Fibroblast of skin of left biceps (primary cell): ENCODE measurements around the gene CSMD2.

ENCODE experiments used
- DNase-seq, 2 experiments: peaks; one replicate each; pipeline ENCODE4 v3.0.0-alpha.2; 2013; ENCODE audit warnings: low read depth in 2 of 2

Gene CSMD2

DNA sequence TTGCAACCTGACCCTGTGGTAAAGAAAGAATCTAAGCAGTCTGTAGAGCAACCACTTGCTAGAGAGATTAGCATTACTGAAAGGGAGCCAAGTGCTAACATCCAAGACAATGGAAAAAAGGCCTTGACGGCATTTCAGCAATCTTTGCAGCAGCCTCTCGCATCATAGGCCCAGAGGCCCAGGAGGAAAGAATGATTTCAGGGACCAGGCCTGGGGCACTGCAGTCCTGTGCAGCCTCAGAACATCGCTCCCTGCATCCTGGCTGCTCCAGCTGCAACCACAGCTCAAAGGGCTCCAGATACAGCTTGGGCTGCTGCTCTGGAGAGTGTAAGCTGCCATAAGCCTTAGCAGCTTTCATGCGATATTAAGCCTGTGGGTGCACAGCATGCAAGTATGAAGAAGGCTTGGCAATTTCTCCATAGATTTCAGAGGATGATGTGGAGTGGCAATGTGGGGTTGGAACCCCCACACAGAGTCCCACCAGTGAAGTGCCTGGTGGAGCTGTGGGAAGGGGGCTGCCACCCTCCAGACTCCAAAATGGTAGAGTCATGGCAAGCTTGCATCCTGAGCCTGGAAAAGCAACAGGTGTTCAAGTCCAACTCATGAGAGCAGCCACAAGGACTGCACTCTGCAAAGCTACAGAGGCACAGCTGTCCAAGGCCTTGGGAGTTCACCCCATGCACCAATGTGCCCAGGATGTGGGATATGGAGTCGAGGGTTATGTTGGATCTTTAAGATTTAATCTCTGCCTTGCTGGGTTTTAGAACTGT is 411.8 kb downstream of the CSMD2 start:
- DNase-seq = no peak

- no peak for DNase-seq
Measured at GRCh38 chr1:33745942-33746341, 419.1 kb downstream of the CSMD2 start.

DNA sequence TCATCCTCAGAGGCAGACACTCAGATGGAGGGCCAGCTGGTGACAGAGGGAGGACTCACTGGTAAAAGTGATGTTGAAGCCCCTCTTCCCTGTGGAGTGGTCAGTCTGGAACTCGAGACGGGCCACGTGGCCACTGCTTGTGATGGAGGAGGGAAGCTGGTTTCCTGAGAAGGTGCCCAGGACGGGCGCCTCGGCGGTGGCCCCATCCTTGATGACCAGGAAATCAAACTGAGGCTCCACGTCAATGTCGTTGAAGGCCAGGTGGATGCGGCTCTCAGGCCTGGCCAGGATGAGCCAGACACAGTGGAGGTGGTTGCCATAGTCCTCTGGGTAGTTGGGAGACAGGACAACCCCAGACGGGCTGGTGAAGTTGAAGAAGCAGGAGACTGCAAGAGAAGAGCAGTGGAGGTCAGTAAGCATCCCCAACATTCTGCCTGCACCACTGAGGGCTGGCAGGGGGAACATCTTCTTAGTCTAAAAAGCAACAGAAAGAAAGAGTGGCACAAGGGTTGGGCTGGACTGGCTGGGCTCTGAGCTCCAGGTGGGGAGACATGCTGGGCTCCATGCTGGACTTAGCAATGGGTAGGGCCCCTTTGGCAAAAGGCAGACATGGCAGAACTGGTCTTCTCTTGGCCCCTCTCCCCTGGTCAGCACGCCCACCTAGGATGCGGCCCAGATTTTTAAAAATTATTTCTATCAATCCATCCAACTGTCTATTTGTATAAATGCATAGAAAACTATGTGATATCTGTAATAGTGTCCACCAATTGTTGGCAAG is 421.6 kb downstream of the CSMD2 start:
- no peak for DNase-seq

DNA sequence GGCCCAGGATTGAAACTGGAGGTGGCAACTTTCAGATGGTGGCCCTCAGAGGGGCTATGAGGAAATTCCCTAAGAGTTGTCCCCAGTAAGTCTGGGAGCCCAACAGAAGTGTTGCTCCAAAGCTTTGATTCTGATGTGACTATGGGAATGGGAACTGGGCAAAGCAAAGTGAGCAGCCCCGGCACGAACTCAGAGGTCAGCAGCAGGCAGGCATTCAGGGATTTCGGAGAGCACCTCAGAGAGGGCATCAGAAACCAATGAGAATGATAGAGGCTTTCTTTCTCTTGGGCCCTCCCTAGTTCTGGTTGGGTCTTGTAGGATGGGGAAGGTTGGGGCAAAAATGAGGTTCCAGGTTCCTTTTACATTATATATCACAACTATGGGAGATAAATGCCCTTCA is 422.4 kb downstream of the CSMD2 start:
- no peak for DNase-seq

- DNase-seq = no peak
Measured at GRCh38 chr1:33741749-33742148, 423.3 kb downstream of the CSMD2 start.

DNA sequence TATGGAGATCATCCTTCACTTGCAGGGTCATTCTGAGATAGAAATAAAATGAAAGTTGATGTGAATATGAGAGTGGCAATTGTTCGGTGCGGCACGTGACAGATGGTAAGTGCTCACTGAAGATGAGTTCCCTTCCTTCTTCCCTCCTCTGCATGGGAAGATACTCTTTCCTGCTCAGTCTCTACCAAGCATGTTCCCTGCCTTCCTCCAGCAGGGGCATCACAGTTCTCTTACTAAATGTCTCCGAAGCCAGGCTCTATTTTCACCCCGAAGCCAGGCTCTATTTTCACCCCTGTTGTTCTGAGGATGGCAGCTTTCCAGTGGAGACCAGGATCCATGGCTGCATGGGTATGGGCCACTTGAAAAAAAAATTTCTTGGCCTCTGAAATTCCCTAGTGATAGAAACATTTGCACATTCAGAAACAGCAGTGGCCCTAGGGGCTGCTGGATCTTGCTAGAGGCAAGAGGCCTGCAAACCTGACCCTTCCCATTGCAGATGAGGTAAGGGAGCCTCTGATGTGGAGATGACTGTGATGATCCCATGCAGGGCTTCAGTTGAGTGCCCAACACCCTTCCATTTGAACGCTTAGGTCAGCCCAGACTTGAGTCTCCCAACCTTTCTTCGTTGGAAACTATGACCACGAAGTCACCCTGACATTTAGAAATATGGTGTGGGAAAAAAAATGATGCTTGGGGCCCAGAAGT is 424.8 kb downstream of the CSMD2 start:
- no peak for DNase-seq

DNA sequence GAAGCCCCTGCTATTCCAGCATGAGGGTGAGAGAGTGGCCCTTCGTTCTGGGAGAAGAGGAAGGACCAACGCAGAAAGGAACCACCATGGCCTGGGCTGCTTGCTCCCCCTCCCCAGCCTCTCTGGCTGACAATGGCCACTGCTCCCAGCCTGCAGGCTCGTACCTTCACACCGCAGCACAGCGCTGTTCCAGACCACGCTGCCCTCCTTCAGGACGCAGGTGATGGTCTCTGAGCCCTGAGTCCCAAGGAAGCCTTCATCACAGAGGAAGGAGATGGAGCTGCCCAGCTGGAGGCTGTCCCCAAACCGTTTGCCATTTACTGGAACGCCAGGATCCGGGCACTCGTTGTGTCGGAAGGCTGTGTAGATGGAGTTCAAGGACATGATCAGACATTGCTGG is 426.1 kb downstream of the CSMD2 start:
- no peak for DNase-seq

DNA sequence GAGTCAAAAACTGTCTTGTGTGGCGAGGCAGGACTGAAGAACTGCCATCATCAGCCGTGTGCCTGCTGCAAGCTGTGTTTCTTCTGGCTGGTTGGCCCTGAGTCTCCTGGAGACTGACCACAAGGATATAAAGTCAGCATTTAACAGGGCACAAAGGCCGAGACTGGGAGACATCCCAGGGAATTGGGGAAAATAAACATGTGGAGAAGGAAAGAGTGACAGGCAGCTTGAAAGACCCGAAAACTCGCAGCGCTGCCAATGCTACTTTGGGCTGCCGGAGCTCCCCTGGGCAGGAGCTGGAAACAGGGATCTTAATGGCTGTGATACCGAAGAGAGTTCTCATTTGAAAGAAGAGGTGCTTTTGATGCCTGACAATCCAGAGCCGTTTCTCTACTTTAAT is 426.5 kb downstream of the CSMD2 start:
- DNase-seq = no peak

- no peak for DNase-seq
Measured at GRCh38 chr1:33736496-33736895, 428.5 kb downstream of the CSMD2 start.

GRCh38 chr1:33735624-33736023 is 429.4 kb downstream of the CSMD2 start:
- DNase-seq = peak in 1 of 2 experiments; percentile 10

GRCh38 chr1:33727310-33727709 is 437.7 kb downstream of the CSMD2 start:
- no peak for DNase-seq

DNA sequence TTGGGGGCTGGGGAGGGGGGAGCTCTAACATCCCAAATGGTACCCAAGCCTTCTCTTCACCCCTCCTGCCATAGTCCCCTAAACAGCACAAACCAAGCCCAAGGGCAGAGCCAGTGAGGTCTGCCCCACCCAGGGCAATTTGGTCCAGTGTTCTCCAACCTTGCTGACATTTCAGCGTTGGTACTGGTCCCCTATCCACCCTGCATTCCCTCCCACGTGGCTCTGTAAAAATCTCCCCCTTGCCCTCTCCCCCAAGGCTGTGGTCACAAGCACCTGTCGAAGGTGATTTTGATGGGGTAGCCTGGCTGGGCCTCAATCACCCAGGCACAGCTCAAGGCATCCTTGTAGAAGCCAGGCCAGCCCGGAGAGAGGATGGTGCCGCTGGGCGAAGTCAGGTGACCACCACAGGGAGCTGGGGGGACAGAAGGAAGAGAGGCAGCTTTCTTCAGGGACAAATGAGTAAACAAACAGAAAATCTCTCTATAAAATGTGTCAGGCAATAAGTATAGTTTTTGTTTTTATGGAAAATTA is 438.7 kb downstream of the CSMD2 start:
- no peak for DNase-seq

DNA sequence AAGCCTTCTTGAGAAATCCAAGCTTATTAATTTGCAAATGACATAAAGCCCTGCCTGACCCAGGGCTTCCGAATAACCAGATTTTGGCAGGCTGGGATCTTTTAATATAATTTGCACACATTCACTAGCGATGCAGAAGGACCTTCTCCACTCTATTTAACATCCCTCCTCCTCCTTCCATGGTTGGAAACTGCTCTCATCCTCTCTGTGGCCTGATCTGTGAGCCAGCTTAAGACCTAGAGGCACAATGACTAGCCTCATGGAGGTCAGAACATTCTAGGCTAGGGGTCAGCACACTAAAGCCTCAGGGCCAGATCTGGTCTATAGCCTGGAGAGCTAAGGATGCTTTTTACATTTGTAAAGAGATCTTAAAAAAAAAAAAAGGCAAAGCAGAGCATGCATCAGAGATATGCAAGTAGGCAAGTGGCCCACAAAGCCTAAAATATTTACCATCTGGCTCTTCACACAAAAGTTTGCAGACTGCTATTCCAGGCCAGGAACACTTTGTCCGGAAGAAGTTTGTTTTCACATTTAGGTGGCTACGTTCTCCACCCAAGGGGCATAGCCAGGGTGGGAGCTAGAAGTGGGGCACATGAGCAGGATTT is 439.4 kb downstream of the CSMD2 start:
- DNase-seq = no peak

- no peak for DNase-seq
Measured at GRCh38 chr1:33725037-33725436, 440.0 kb downstream of the CSMD2 start.

GRCh38 chr1:33724348-33724747 is 440.7 kb downstream of the CSMD2 start:
- no peak for DNase-seq

DNA sequence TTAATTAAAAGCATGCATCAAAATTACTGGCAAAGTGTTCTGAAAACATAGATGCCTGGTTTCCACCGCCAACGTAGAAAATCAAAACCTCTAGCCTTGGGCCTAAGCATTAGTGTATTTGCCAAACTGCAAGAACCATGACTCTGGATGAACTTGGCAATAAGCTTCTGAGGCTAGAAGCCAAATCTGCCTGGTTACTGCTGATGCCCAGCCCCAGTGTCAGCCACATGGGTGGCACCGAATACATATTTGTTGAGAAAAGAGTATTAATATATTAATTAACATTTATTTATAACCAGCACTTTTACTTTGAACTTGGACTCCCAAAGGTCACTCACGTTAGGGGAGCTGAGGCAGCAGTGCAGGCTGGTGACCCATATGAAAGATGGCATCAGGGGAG is 441.8 kb downstream of the CSMD2 start:
- DNase-seq = no peak

DNA sequence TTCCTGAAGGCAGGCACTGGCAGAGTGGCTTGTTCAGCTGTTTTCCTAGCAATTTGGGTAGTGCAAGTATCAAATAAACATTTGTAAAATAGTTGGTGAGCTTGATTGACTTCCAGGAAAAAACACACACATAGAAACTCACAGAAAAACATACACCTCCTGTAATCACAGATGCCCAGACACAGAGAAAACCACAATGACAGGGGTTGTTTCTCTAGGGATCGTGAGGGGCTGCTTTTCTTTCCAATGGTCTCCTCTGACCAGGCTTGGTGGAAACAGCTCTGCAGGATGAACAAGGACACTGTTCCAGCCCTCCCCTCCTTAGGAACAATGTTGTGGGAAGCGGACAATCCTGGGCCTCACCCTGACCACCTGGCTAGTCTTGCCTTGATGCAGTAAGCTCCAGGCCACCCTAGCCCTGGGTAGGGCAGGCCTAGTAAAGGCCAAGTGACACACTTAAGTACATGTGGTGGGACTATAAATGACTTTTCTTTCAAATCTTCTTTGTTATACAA is 443.7 kb downstream of the CSMD2 start:
- DNase-seq = no peak

GRCh38 chr1:33719771-33720670 is 445.0 kb downstream of the CSMD2 start:
- DNase-seq = peak; percentile 58 to 62

DNA sequence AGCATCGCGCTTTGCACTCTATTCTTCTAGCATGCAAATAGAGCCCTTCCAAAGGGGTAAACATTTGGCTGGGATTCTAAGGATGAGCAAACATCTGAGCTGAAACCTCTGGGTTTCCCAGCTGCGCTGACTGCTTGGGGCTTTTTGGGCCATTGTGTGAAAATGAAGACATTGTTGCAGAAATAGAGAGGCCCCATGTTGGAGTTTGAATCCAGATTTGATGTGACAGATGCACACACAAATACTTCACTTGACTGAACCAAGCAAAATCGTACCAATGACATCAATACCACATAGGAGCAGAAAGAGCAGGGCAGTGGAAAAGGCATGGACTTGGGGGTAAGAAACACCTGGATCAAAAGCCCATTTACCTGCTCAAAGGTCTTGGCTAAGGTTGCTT is 445.7 kb downstream of the CSMD2 start:
- no peak for DNase-seq

DNA sequence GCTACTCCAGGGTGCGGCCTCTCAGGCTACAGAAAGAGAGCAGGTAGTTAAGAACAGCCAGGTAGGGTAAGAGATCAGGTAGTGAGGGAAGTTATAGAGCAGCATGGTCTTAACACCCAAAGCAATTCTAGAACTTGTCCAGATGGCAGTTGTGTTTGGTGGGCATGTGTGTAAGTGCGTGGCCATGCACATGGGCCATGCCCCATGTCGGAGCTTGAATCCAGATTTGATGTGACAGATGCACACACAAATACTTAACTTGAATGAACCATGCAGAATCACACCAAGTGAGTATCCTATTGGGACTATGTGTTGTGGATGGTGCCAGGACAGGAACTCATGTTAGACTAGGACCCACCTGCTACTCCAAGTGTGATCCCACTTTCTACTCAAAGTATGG is 446.8 kb downstream of the CSMD2 start:
- no peak for DNase-seq
